Panc1 (cell line): Measurements from ENCODE around the gene ATRN.

ENCODE experiments used
- CTCF ChIP-seq: fragments of 450-650 bp; IDR thresholded peaks from 2 replicates; pipeline ENCODE4 v1.5.1; 2017; ENCODE audit warnings: mild to moderate bottlenecking
- REST ChIP-seq, 2 experiments: IDR thresholded peaks; 2 replicates each; pipeline ENCODE4 v1.6.1; 2011 to 2012; ENCODE audit warnings: low read depth in 2 of 2, control low read depth in 1 of 2, low read length in 1 of 2, mild to moderate bottlenecking in 1 of 2, moderate library complexity in 1 of 2; ENCODE audit not compliant: insufficient read depth in 1 of 2
- SIN3A ChIP-seq: IDR thresholded peaks from 2 replicates; pipeline ENCODE4 v1.6.1; 2012; ENCODE audit warnings: low read depth, mild to moderate bottlenecking, low read length, moderate library complexity, borderline replicate concordance; ENCODE audit not compliant: insufficient read depth
- TCF7L2 ChIP-seq: IDR thresholded peaks from 2 replicates; pipeline ENCODE4 v1.6.1; 2011; ENCODE audit warnings: mild to moderate bottlenecking, low read depth, low read length, inconsistent platforms

GRCh38 chr20:3464166-3464565, 6.7 kb upstream of the ATRN start:
- no peak for TF ChIP-seq CTCF
- no peak for TF ChIP-seq REST (IDR thresholded peaks at IDR 0.05; ENCODE audit: insufficient read depth in 1 of 2, low read depth in 2 of 2, low read length in 1 of 2)
- TF ChIP-seq TCF7L2 = no peak
- TF ChIP-seq SIN3A = no peak
